HepG2 (cell line): ENCODE results near the gene VWA3A. TPM values are rescaled to one million over a fixed set of nuclear protein-coding genes. Genes with fewer than 3 reads are reported as not detected.

ENCODE experiments used
- GFI1 ChIP-seq: sonication (generic); formaldehyde crosslinking; IDR thresholded peaks from 2 replicates; pipeline ENCODE4 v1.5.0; 2020; ENCODE audit warnings: missing genetic modification reagents, mild to moderate bottlenecking, borderline replicate concordance
- NFKB2 ChIP-seq: sonication (generic); formaldehyde crosslinking; IDR thresholded peaks from 2 replicates; pipeline ENCODE4 v1.4.0; 2020; ENCODE audit warnings: missing genetic modification reagents, borderline replicate concordance
- SOX13 ChIP-seq, 3 experiments: fragments of 450-650 bp in 1 of 3; sonication (generic) in 1 of 3; formaldehyde crosslinking in 1 of 3; IDR thresholded peaks in 2 of 3; conservative IDR thresholded peaks in 1 of 3; 2 replicates each; pipeline versions ENCODE4 v1.5.0 to v1.6.1; 2016 to 2020; ENCODE audit warnings: antibody characterized with exemption in 1 of 3, mild to moderate bottlenecking in 1 of 3, missing compliant biosample characterization in 1 of 3, missing genetic modification reagents in 1 of 3, moderate library complexity in 1 of 3
- ZBTB3 ChIP-seq: sonication (generic); formaldehyde crosslinking; IDR thresholded peaks from 2 replicates; pipeline ENCODE4 v1.4.0; 2020; ENCODE audit warnings: low read depth, mild to moderate bottlenecking, moderate library complexity, missing genetic modification reagents, borderline replicate concordance
- polyA plus RNA-seq, 8 experiments: library from polyadenylated mRNA; depleted of rRNA in 3 of 8; stranded (reverse) in 7 of 8; unstranded in 1 of 8; fragments of >200 nt; fragmentation: Illumina TruSeq in 4 of 8; extraction: Trizol in 4 of 8; gene quantifications; 2 replicates each; pipeline versions ENCODE4 v1.2.1 to v1.2.3, GENCODE V29; 2011 to 2016; ENCODE audit warnings: low read depth in 4 of 8, missing spikeins in 1 of 8, mixed read lengths in 1 of 8; ENCODE audit not compliant: insufficient read depth in 1 of 8
- total RNA-seq, 5 experiments: library from RNA; depleted of rRNA; stranded (reverse); fragments of >200 nt; fragmentation: Illumina TruSeq; extraction: Trizol; gene quantifications; 2 replicates each; pipeline ENCODE4 v1.2.3, GENCODE V29; 2016; ENCODE audit warnings: low read depth in 1 of 5
- TF ChIP-seq, protein P1 (sequence below): sonication (generic); formaldehyde crosslinking; IDR thresholded peaks from 2 replicates; pipeline ENCODE4 v1.4.0; 2020; ENCODE audit warnings: low read depth, missing genetic modification reagents
- TF ChIP-seq, protein P2 (sequence below): sonication (generic); formaldehyde crosslinking; IDR thresholded peaks from 2 replicates; pipeline ENCODE4 v1.5.0; 2020; ENCODE audit warnings: mild to moderate bottlenecking, missing genetic modification reagents
- TF ChIP-seq, protein P3 (sequence below): IDR thresholded peaks from 2 replicates; pipeline ENCODE4 v1.4.0; 2020; ENCODE audit warnings: mild to moderate bottlenecking, missing genetic modification reagents
- TF ChIP-seq, protein P4 (sequence below): sonication (generic); formaldehyde crosslinking; conservative IDR thresholded peaks from 2 replicates; pipeline ENCODE4 v1.4.0; 2020; ENCODE audit warnings: missing genetic modification reagents

Gene VWA3A
- total and polyA plus RNA-seq, 2 of the 13 experiments (the other 11 are each of a cell fraction or from before 2014, with no cell fraction given): 0.03 to 0.07 TPM

DNA sequence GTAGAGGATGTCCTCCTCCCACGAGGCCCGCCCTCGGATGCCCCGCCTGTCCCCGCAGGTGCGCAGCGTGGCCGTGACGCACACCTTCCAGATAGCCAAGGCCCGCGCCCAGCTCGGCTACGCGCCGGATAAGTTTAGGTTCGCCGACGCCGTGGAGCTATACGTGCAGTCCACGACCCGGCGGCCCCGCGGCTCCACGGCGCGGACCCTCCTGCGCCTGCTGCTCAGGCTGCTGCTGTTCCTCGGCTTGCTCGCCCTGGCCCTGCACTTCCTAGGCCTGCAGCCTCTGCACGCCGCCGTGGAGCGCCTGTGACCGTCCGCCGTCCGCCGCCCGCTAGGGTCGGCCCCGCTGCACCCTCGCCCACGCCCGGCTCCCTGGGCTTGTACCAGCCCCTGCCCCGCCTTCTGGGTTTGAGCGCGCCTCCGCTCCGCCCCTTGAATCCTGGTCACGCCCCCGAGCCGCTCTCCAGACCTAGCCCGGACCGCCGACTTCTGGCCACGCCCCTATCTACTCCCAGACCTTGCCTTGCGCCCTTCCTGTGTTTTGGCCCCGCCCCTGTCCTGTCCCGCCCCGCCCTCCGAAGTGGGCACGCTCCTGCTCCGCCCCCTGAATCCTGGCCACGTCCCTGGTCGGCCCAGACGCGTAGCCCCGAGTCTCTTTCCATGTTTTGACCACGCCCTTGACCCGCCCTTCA, 97.9 kb downstream of the VWA3A start (continued):
- TF ChIP-seq, protein P1, sequence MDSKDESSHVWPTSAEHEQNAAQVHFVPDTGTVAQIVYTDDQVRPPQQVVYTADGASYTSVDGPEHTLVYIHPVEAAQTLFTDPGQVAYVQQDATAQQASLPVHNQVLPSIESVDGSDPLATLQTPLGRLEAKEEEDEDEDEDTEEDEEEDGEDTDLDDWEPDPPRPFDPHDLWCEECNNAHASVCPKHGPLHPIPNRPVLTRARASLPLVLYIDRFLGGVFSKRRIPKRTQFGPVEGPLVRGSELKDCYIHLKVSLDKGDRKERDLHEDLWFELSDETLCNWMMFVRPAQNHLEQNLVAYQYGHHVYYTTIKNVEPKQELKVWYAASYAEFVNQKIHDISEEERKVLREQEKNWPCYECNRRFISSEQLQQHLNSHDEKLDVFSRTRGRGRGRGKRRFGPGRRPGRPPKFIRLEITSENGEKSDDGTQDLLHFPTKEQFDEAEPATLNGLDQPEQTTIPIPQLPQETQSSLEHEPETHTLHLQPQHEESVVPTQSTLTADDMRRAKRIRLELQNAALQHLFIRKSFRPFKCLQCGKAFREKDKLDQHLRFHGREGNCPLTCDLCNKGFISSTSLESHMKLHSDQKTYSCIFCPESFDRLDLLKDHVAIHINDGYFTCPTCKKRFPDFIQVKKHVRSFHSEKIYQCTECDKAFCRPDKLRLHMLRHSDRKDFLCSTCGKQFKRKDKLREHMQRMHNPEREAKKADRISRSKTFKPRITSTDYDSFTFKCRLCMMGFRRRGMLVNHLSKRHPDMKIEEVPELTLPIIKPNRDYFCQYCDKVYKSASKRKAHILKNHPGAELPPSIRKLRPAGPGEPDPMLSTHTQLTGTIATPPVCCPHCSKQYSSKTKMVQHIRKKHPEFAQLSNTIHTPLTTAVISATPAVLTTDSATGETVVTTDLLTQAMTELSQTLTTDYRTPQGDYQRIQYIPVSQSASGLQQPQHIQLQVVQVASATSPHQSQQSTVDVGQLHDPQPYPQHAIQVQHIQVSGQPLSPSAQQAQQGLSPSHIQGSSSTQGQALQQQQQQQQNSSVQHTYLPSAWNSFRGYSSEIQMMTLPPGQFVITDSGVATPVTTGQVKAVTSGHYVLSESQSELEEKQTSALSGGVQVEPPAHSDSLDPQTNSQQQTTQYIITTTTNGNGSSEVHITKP (CRISPR knock-in tag): peak; percentile 30; the same call in 1 of the 2 replicates
- TF ChIP-seq, protein P2, sequence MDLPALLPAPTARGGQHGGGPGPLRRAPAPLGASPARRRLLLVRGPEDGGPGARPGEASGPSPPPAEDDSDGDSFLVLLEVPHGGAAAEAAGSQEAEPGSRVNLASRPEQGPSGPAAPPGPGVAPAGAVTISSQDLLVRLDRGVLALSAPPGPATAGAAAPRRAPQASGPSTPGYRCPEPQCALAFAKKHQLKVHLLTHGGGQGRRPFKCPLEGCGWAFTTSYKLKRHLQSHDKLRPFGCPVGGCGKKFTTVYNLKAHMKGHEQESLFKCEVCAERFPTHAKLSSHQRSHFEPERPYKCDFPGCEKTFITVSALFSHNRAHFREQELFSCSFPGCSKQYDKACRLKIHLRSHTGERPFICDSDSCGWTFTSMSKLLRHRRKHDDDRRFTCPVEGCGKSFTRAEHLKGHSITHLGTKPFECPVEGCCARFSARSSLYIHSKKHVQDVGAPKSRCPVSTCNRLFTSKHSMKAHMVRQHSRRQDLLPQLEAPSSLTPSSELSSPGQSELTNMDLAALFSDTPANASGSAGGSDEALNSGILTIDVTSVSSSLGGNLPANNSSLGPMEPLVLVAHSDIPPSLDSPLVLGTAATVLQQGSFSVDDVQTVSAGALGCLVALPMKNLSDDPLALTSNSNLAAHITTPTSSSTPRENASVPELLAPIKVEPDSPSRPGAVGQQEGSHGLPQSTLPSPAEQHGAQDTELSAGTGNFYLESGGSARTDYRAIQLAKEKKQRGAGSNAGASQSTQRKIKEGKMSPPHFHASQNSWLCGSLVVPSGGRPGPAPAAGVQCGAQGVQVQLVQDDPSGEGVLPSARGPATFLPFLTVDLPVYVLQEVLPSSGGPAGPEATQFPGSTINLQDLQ (CRISPR knock-in tag): no peak
- TF ChIP-seq ZBTB3 (CRISPR knock-in tag) (peak; percentile 75; the same call in 1 of the 2 replicates), SOX13 (IDR thresholded peaks at IDR 0.05) (no peak), SOX13 (CRISPR knock-in tag; conservative IDR thresholded peaks at IDR 0.05 in 1 of 2, IDR thresholded peaks at IDR 0.05 in 1 of 2) (peak in 1 of 2 experiments; percentile 34; a peak in 1 of 4 replicates), NFKB2 (CRISPR knock-in tag) (peak; percentile 97), GFI1 (CRISPR knock-in tag) (peak; percentile 86)
- TF ChIP-seq, protein P3, sequence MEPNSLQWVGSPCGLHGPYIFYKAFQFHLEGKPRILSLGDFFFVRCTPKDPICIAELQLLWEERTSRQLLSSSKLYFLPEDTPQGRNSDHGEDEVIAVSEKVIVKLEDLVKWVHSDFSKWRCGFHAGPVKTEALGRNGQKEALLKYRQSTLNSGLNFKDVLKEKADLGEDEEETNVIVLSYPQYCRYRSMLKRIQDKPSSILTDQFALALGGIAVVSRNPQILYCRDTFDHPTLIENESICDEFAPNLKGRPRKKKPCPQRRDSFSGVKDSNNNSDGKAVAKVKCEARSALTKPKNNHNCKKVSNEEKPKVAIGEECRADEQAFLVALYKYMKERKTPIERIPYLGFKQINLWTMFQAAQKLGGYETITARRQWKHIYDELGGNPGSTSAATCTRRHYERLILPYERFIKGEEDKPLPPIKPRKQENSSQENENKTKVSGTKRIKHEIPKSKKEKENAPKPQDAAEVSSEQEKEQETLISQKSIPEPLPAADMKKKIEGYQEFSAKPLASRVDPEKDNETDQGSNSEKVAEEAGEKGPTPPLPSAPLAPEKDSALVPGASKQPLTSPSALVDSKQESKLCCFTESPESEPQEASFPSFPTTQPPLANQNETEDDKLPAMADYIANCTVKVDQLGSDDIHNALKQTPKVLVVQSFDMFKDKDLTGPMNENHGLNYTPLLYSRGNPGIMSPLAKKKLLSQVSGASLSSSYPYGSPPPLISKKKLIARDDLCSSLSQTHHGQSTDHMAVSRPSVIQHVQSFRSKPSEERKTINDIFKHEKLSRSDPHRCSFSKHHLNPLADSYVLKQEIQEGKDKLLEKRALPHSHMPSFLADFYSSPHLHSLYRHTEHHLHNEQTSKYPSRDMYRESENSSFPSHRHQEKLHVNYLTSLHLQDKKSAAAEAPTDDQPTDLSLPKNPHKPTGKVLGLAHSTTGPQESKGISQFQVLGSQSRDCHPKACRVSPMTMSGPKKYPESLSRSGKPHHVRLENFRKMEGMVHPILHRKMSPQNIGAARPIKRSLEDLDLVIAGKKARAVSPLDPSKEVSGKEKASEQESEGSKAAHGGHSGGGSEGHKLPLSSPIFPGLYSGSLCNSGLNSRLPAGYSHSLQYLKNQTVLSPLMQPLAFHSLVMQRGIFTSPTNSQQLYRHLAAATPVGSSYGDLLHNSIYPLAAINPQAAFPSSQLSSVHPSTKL (CRISPR knock-in tag): peak; percentile 72
- TF ChIP-seq, protein P4, sequence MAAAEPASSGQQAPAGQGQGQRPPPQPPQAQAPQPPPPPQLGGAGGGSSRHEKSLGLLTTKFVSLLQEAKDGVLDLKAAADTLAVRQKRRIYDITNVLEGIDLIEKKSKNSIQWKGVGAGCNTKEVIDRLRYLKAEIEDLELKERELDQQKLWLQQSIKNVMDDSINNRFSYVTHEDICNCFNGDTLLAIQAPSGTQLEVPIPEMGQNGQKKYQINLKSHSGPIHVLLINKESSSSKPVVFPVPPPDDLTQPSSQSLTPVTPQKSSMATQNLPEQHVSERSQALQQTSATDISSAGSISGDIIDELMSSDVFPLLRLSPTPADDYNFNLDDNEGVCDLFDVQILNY (CRISPR knock-in tag): peak; percentile 32; the same call in 1 of the 2 replicates
